ENCODE measurements around the gene MICALL2.

DNA sequence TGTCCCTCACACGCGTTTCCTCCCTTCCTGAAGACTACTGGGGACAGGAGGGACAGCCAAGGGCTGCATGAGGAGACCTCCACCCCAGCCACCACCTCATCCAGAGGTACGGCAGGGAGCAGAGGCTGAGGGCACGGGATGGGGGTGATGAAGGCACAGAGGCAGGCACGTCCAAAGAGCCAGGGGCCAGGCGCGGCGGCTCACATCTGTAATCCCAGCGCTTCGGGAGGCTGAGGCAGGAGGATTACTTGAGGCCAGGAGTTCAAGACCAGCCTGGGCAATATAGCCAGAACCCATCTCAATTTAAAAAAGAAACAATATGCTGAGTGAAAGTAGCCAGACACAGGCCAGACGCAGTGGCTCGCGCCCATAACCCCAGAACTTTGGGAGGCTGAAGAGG lies 3.3 kb downstream of the MICALL2 start:
- no peak for TF ChIP-seq SIN3A (IDR thresholded peaks at IDR 0.05; ENCODE audit: borderline replicate concordance, low read depth, low read length)
- no peak for TF ChIP-seq CTCF (IDR thresholded peaks at IDR 0.05)
- TF ChIP-seq TAF1 (IDR thresholded peaks at IDR 0.05; ENCODE audit: borderline replicate concordance, low read depth, low read length) = no peak
- TF ChIP-seq RAD21 (IDR thresholded peaks at IDR 0.05; ENCODE audit: low read length) = no peak
- TF ChIP-seq POLR2AphosphoS5 (IDR thresholded peaks at IDR 0.05; ENCODE audit: low read depth, low read length) = no peak
- TF ChIP-seq, protein P1, sequence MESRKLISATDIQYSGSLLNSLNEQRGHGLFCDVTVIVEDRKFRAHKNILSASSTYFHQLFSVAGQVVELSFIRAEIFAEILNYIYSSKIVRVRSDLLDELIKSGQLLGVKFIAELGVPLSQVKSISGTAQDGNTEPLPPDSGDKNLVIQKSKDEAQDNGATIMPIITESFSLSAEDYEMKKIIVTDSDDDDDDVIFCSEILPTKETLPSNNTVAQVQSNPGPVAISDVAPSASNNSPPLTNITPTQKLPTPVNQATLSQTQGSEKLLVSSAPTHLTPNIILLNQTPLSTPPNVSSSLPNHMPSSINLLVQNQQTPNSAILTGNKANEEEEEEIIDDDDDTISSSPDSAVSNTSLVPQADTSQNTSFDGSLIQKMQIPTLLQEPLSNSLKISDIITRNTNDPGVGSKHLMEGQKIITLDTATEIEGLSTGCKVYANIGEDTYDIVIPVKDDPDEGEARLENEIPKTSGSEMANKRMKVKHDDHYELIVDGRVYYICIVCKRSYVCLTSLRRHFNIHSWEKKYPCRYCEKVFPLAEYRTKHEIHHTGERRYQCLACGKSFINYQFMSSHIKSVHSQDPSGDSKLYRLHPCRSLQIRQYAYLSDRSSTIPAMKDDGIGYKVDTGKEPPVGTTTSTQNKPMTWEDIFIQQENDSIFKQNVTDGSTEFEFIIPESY (IDR thresholded peaks at IDR 0.05; ENCODE audit: borderline replicate concordance, low read depth) = no peak
- TF ChIP-seq TCF12 (IDR thresholded peaks at IDR 0.05) = no peak
- TF ChIP-seq NFIC (IDR thresholded peaks at IDR 0.05; ENCODE audit: borderline replicate concordance) = no peak
- no peak for TF ChIP-seq GABPA (IDR thresholded peaks at IDR 0.05; ENCODE audit: low read depth)
- no peak for TF ChIP-seq EP300 (IDR thresholded peaks at IDR 0.05; ENCODE audit: borderline replicate concordance in 1 of 2, low read depth in 1 of 2, low read length in 1 of 2)
- TF ChIP-seq SMC3 (IDR thresholded peaks at IDR 0.05; ENCODE audit: low read depth, low read length) = no peak
- TF ChIP-seq, protein P2, sequence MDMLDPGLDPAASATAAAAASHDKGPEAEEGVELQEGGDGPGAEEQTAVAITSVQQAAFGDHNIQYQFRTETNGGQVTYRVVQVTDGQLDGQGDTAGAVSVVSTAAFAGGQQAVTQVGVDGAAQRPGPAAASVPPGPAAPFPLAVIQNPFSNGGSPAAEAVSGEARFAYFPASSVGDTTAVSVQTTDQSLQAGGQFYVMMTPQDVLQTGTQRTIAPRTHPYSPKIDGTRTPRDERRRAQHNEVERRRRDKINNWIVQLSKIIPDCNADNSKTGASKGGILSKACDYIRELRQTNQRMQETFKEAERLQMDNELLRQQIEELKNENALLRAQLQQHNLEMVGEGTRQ (IDR thresholded peaks at IDR 0.05; ENCODE audit: borderline replicate concordance, low read depth, low read length) = no peak
- TF ChIP-seq FOXJ3 (CRISPR knock-in tag; IDR thresholded peaks at IDR 0.05) = no peak
- no peak for TF ChIP-seq IRF3 (IDR thresholded peaks at IDR 0.05; ENCODE audit: low read depth, low read length)

Data from SK-N-SH (cell line).